Choroid plexus epithelial cell (primary cell): ENCODE results near the gene PMEPA1.

ENCODE experiments used
- DNase-seq: peaks from one replicate; pipeline ENCODE4 v3.0.0-alpha.2; 2010; ENCODE audit warnings: low read depth
- H3K4me3 ChIP-seq: 2 replicates; pipeline ENCODE4 v1.5.1; 2011; ENCODE audit warnings: low read depth, mild to moderate bottlenecking, control low read depth, low read length, moderate library complexity
- CTCF ChIP-seq: conservative IDR thresholded peaks from 2 replicates; pipeline ENCODE4 v1.5.1; 2011; ENCODE audit warnings: low read depth, mild to moderate bottlenecking, control low read depth, inconsistent platforms, low read length, moderate library complexity

Gene PMEPA1

GRCh38 chr20:57660181-57660921 is 49.5 kb downstream of the PMEPA1 start:
- no peak overlapping the region for H3K4me3 ChIP-seq
- no peak for DNase-seq
- no peak for TF ChIP-seq CTCF

GRCh38 chr20:57659517-57660180 is 50.2 kb downstream of the PMEPA1 start:
- H3K4me3 ChIP-seq: no peak overlapping the region
- DNase-seq: no peak
- no peak for TF ChIP-seq CTCF

GRCh38 chr20:57658833-57659516 is 50.8 kb downstream of the PMEPA1 start:
- TF ChIP-seq CTCF: no peak
- no peak overlapping the region for H3K4me3 ChIP-seq
- no peak for DNase-seq

- DNase-seq: no peak
- H3K4me3 ChIP-seq: no peak overlapping the region
- no peak for TF ChIP-seq CTCF
Observed at GRCh38 chr20:57658447-57658832, 51.4 kb downstream of the PMEPA1 start.

GRCh38 chr20:57657535-57658446 is 52.0 kb downstream of the PMEPA1 start:
- DNase-seq: no peak

More at GRCh38 chr20:57657535-57658446, 52.0 kb downstream of the PMEPA1 start:
- TF ChIP-seq CTCF: no peak
- H3K4me3 ChIP-seq: no peak overlapping the region
